CD14-positive monocyte (primary cell): Measurements from ENCODE around the gene MNX1. TPM values are rescaled to one million over a fixed set of nuclear protein-coding genes. Genes with fewer than 3 reads are reported as not detected.

Experiments
- DNase-seq, 3 donors: peaks; one replicate each; pipeline ENCODE4 v3.0.0-alpha.2; 2011 to 2022
- H2AFZ ChIP-seq: 2 replicates; pipeline ENCODE4 v1.6.0; 2012; ENCODE audit warnings: mild to moderate bottlenecking, low read depth, low read length, inconsistent platforms; ENCODE audit not compliant: insufficient read depth, poor library complexity, severe bottlenecking
- H3K27ac ChIP-seq, 2 donors: 1 replicate in 1 of 2; 2 replicates in 1 of 2; pipeline ENCODE4 v1.5.1; 2012 to 2013; ENCODE audit warnings: low read length in 2 of 2, control low read depth in 1 of 2, inconsistent platforms in 1 of 2, low read depth in 1 of 2, mild to moderate bottlenecking in 1 of 2
- H3K27me3 ChIP-seq, 2 donors: one replicate each; pipeline versions ENCODE4 v1.6.0 to v1.6.1; 2011 to 2013; ENCODE audit warnings: low read length in 2 of 2; ENCODE audit not compliant: control insufficient read depth in 2 of 2, insufficient read depth in 2 of 2
- H3K36me3 ChIP-seq, 2 donors: replicated peaks in 1 of 2; 1 replicate in 1 of 2; 2 replicates in 1 of 2; pipeline versions ENCODE4 v1.5.1 to v1.6.1; 2012 to 2013; ENCODE audit warnings: low read length in 2 of 2, control low read depth in 1 of 2, inconsistent platforms in 1 of 2, mild to moderate bottlenecking in 1 of 2; ENCODE audit not compliant: insufficient read depth in 2 of 2, control insufficient read depth in 1 of 2
- H3K4me1 ChIP-seq, 2 donors: 1 replicate in 1 of 2; 2 replicates in 1 of 2; pipeline versions ENCODE4 v1.5.1 to v1.6.1; 2012 to 2013; ENCODE audit warnings: low read length in 2 of 2, control low read depth in 1 of 2, inconsistent platforms in 1 of 2, mild to moderate bottlenecking in 1 of 2, moderate library complexity in 1 of 2; ENCODE audit not compliant: insufficient read depth in 2 of 2, control insufficient read depth in 1 of 2
- H3K4me2 ChIP-seq: replicated peaks from 2 replicates; pipeline ENCODE3; 2012; ENCODE audit warnings: low read length, moderate library complexity, mild to moderate bottlenecking; ENCODE audit not compliant: poor library complexity, severe bottlenecking; ENCODE audit errors: extremely low read depth
- H3K4me3 ChIP-seq, 3 experiments: fragments of 200-600 bp in 1 of 3; sonication (generic) in 1 of 3; replicated peaks in 1 of 3; 1 replicate in 2 of 3; 2 replicates in 1 of 3; pipeline ENCODE4 v1.5.1; 2011 to 2013; ENCODE audit warnings: low read length in 3 of 3, mild to moderate bottlenecking in 3 of 3, control low read depth in 2 of 3, low read depth in 2 of 3, inconsistent platforms in 1 of 3, moderate library complexity in 1 of 3
- H3K79me2 ChIP-seq: 2 replicates; pipeline ENCODE4 v1.6.0; 2012; ENCODE audit warnings: mild to moderate bottlenecking, control low read depth, inconsistent platforms, low read length, moderate library complexity; ENCODE audit not compliant: insufficient read depth
- H3K9ac ChIP-seq: 2 replicates; pipeline ENCODE4 v1.6.0; 2017; ENCODE audit warnings: low read length, mild to moderate bottlenecking; ENCODE audit not compliant: insufficient read depth, poor library complexity, severe bottlenecking
- H3K9me3 ChIP-seq, 2 donors: replicated peaks in 1 of 2; 1 replicate in 1 of 2; 2 replicates in 1 of 2; pipeline versions ENCODE4 v1.5.1 to v1.6.1; 2012 to 2013; ENCODE audit warnings: low read length in 2 of 2, control low read depth in 1 of 2; ENCODE audit not compliant: control insufficient read depth in 1 of 2, insufficient read depth in 1 of 2
- H4K20me1 ChIP-seq: 2 replicates; pipeline ENCODE4 v1.6.0; 2012; ENCODE audit warnings: mild to moderate bottlenecking, low read length, control low read depth, moderate library complexity; ENCODE audit not compliant: insufficient read depth
- H3K27ac Mint-ChIP-seq, 7 donors: one replicate each; pipeline ENCODE4 v1.8.0; 2020; ENCODE audit warnings: mild to moderate bottlenecking in 7 of 7, mixed read lengths in 7 of 7, moderate library complexity in 6 of 7, inconsistent platforms in 2 of 7
- H3K27me3 Mint-ChIP-seq, 3 donors: one replicate each; pipeline ENCODE4 v1.8.0; 2021 to 2022; ENCODE audit warnings: low read depth in 3 of 3, mild to moderate bottlenecking in 3 of 3, mixed read lengths in 3 of 3, moderate library complexity in 3 of 3, inconsistent platforms in 1 of 3
- H3K36me3 Mint-ChIP-seq, 2 donors: one replicate each; pipeline ENCODE4 v1.8.0; 2020; ENCODE audit warnings: mixed read lengths in 2 of 2, inconsistent platforms in 1 of 2, mild to moderate bottlenecking in 1 of 2
- H3K4me1 Mint-ChIP-seq: one replicate; pipeline ENCODE4 v1.8.0; 2020; ENCODE audit warnings: mild to moderate bottlenecking, mixed read lengths
- H3K4me3 Mint-ChIP-seq, 2 donors: one replicate each; pipeline ENCODE4 v1.8.0; 2020; ENCODE audit warnings: mild to moderate bottlenecking in 2 of 2, mixed read lengths in 2 of 2, moderate library complexity in 1 of 2
- H3K9me3 Mint-ChIP-seq, 7 donors: one replicate each; pipeline ENCODE4 v1.8.0; 2020 to 2022; ENCODE audit warnings: mixed read lengths in 7 of 7, mild to moderate bottlenecking in 6 of 7, moderate library complexity in 6 of 7, inconsistent platforms in 2 of 7
- WGBS: methylation state at CpG from one replicate; pipeline ENCODE4 v1.1.5; 2013; ENCODE audit warnings: missing lambda C conversion rate; ENCODE audit not compliant: insufficient coverage; 5-methylcytosine and 5-hydroxymethylcytosine counted together
- intact Hi-C, 2 donors: fragments of 100-400 bp; cut with micrococcal nuclease; formaldehyde crosslinking; loops; one replicate each; pipeline versions ENCODE4 v1.15.0 to v1.15.1; 2023
- polyA plus RNA-seq, 3 donors: library from polyadenylated mRNA; depleted of rRNA in 1 of 3; unstranded in 2 of 3; stranded (reverse) in 1 of 3; fragments of 300-500 nt in 2 of 3; fragments of >200 nt in 1 of 3; fragmentation: Illumina TruSeq in 2 of 3; gene quantifications; 1 replicate in 2 of 3; 2 replicates in 1 of 3; pipeline ENCODE4 v1.2.3, GENCODE V29; 2012 to 2021
- TF ChIP-seq, protein P1 (sequence below): fragments of 200-600 bp; IDR thresholded peaks from one replicate; pipeline ENCODE4 v1.8.0; 2022; ENCODE audit warnings: antibody characterized with exemption, mild to moderate bottlenecking

Gene MNX1
- polyA plus RNA-seq, 3 donors = not detected

DNA sequence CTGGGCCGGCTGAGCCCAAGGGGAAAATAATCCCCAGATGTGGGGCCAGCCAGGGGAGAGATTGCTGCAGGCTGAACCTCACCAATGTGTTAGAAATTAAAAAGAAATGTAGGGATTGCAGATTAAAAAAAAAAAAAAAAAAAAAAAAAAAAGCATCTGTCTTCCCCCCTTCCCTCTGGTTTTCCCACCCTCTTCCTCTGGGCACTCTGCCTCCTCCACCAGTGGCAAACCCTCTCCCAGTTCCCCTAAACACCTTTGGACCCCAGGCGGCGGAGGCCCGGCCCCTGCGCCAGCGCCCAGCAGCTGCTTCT is 7.1 kb downstream of the MNX1 start:
- Histone ChIP-seq H3K36me3 (no peaks in the 10 kb centered on the region), H3K27me3 (peaks cover 81 to 93% of the 10 kb centered on the region in 2 donors), H3K4me3 (no peak overlapping the region), H3K27ac (no peak overlapping the region), H3K9ac (no peak overlapping the region), H3K4me2 (no peak overlapping the region), H3K79me2 (no peaks in the 10 kb centered on the region), H3K4me1 (peaks cover 0 to 3% of the 10 kb centered on the region in 2 donors), H3K9me3 (peaks cover 0 to 20% of the 10 kb centered on the region in 2 donors), H4K20me1 (no peaks in the 10 kb centered on the region), H2AFZ (no peak overlapping the region)
- H3K4me1 Mint-ChIP-seq = peaks cover 16% of the 10 kb centered on the region
- DNase-seq = no peak
- intact Hi-C loops = no loop called here
- peak overlapping the region in 1 of 2 donors; percentile 79 for H3K4me3 Mint-ChIP-seq
- peaks cover 91 to 96% (median 92%) of the 10 kb centered on the region in 3 donors for H3K27me3 Mint-ChIP-seq
- WGBS = no CpG with 5 or more reads among the region's 6 CpGs
- H3K27ac Mint-ChIP-seq = no peak overlapping the region
- TF ChIP-seq, protein P1, sequence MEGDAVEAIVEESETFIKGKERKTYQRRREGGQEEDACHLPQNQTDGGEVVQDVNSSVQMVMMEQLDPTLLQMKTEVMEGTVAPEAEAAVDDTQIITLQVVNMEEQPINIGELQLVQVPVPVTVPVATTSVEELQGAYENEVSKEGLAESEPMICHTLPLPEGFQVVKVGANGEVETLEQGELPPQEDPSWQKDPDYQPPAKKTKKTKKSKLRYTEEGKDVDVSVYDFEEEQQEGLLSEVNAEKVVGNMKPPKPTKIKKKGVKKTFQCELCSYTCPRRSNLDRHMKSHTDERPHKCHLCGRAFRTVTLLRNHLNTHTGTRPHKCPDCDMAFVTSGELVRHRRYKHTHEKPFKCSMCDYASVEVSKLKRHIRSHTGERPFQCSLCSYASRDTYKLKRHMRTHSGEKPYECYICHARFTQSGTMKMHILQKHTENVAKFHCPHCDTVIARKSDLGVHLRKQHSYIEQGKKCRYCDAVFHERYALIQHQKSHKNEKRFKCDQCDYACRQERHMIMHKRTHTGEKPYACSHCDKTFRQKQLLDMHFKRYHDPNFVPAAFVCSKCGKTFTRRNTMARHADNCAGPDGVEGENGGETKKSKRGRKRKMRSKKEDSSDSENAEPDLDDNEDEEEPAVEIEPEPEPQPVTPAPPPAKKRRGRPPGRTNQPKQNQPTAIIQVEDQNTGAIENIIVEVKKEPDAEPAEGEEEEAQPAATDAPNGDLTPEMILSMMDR = no peak
- H3K9me3 Mint-ChIP-seq = peaks cover 0 to 26% (median 8%) of the 10 kb centered on the region in 7 donors
- peaks cover 0 to 8% of the 10 kb centered on the region in 2 donors for H3K36me3 Mint-ChIP-seq

DNA sequence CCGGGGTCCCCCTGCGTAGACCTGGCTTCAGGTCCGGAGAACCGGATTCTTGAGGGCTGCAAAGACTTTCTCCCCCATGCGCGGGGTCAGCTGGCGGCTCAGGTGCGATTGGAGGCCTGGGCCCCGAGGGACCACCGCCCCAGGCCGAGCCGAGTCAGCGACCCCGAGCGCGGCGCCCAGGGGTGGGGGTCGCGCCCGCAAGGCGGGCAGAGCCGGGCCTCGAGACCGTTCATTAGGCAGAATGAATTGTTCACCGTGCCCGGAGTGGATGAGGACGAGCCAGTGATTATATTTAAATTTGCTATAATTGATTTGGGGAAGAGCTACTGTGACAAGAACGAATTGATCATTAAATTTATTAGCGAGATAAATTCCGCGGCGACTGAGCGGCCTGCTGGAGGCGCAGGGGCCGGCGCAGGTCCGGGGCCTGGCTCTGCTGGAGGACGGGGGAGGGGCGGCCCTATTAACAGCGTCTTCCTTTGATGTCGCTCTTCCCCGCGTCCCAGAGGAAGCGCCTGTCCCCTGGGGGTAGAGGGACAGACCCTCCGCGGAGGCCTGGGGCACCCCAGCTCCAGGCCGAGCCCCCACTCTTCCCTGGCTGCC is 7.5 kb downstream of the MNX1 start:
- Histone ChIP-seq H3K9ac (no peak overlapping the region), H3K4me3 (no peak overlapping the region), H4K20me1 (no peaks in the 10 kb centered on the region), H3K79me2 (no peaks in the 10 kb centered on the region), H3K4me1 (peaks cover 0 to 3% of the 10 kb centered on the region in 2 donors), H2AFZ (no peak overlapping the region), H3K4me2 (no peak overlapping the region), H3K27me3 (peaks cover 82 to 93% of the 10 kb centered on the region in 2 donors), H3K36me3 (no peaks in the 10 kb centered on the region), H3K27ac (no peak overlapping the region), H3K9me3 (peaks cover 0 to 20% of the 10 kb centered on the region in 2 donors)
- Mint-ChIP-seq H3K27me3 (peaks cover 91 to 96% (median 92%) of the 10 kb centered on the region in 3 donors), H3K27ac (no peak overlapping the region), H3K36me3 (peaks cover 0 to 8% of the 10 kb centered on the region in 2 donors), H3K9me3 (peaks cover 0 to 26% (median 8%) of the 10 kb centered on the region in 7 donors), H3K4me1 (peaks cover 16% of the 10 kb centered on the region), H3K4me3 (peak overlapping the region in 1 of 2 donors; percentile 79)
- WGBS = 9% methylated on average over 44 of the region's 47 CpGs
- intact Hi-C loops = no loop called here
- TF ChIP-seq, protein P1 = no peak
- no peak for DNase-seq
